Osteocyte (in vitro differentiated cells): ENCODE measurements around the gene CLUH. TPM values are rescaled to one million over a fixed set of nuclear protein-coding genes. Genes with fewer than 3 reads are reported as not detected.
"Not testable (repeated sequence)": the region's sequence is repeated elsewhere in the genome, so short reads cannot be mapped to it uniquely, and the experiment has no call there.

Experiments
- DNase-seq: peaks from one replicate; pipeline ENCODE4 v3.0.0; 2021; ENCODE audit warnings: mixed read lengths; ENCODE audit not compliant: unreplicated experiment; ENCODE audit errors: extremely low spot score
- H3K27ac Mint-ChIP-seq: one replicate; pipeline ENCODE4 v1.8.0; 2021; ENCODE audit warnings: mild to moderate bottlenecking, mixed read lengths; ENCODE audit not compliant: unreplicated experiment
- H3K27me3 Mint-ChIP-seq: one replicate; pipeline ENCODE4 v1.8.0; 2021; ENCODE audit warnings: mixed read lengths; ENCODE audit not compliant: unreplicated experiment
- H3K36me3 Mint-ChIP-seq: one replicate; pipeline ENCODE4 v1.8.0; 2021; ENCODE audit warnings: mixed read lengths; ENCODE audit not compliant: unreplicated experiment
- H3K4me1 Mint-ChIP-seq: one replicate; pipeline ENCODE4 v1.8.0; 2021; ENCODE audit warnings: mixed read lengths; ENCODE audit not compliant: unreplicated experiment
- H3K4me3 Mint-ChIP-seq: one replicate; pipeline ENCODE4 v1.8.0; 2021; ENCODE audit warnings: mild to moderate bottlenecking, moderate library complexity, mixed read lengths; ENCODE audit not compliant: unreplicated experiment
- H3K9me3 Mint-ChIP-seq: one replicate; pipeline ENCODE4 v1.8.0; 2021; ENCODE audit warnings: mixed read lengths; ENCODE audit not compliant: unreplicated experiment
- total RNA-seq: library from RNA; stranded (reverse); gene quantifications from 2 replicates; pipeline ENCODE4 v1.2.1, GENCODE V29; 2021
- TF ChIP-seq, protein P1 (sequence below): fragments of 200-600 bp; sonication (generic); IDR thresholded peaks from 2 replicates; pipeline ENCODE4 v1.5.0; 2021; ENCODE audit warnings: antibody characterized with exemption, mild to moderate bottlenecking, moderate library complexity

Gene CLUH
- total RNA-seq, 1 donor from 2014 or later = 49.4 TPM

DNA sequence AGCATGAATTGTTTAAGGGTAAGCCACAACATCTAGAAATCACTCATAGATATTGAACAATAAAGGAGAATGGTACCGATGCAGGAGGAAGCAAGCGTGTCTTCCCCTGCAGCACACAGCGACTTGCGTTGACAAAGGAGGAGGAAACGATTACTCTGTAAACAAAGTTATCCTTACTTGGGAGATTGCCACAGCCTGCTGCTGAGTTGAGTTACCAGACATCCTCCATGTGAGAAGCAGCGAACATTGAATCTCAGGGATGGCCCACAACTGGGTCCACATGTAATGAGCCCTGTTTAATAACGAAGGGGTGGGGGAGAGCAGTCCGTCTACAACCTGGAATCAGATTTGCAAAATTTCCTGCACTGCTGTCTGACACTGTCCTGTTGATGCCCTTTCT, 27.7 kb downstream of the CLUH start:
- Mint-ChIP-seq H3K4me1 (peaks cover 12% of the 10 kb centered on the region), H3K27ac (no peak overlapping the region), H3K27me3 (no peaks in the 10 kb centered on the region), H3K4me3 (no peak overlapping the region), H3K9me3 (no peaks in the 10 kb centered on the region), H3K36me3 (peaks cover 48% of the 10 kb centered on the region)
- TF ChIP-seq, protein P1, sequence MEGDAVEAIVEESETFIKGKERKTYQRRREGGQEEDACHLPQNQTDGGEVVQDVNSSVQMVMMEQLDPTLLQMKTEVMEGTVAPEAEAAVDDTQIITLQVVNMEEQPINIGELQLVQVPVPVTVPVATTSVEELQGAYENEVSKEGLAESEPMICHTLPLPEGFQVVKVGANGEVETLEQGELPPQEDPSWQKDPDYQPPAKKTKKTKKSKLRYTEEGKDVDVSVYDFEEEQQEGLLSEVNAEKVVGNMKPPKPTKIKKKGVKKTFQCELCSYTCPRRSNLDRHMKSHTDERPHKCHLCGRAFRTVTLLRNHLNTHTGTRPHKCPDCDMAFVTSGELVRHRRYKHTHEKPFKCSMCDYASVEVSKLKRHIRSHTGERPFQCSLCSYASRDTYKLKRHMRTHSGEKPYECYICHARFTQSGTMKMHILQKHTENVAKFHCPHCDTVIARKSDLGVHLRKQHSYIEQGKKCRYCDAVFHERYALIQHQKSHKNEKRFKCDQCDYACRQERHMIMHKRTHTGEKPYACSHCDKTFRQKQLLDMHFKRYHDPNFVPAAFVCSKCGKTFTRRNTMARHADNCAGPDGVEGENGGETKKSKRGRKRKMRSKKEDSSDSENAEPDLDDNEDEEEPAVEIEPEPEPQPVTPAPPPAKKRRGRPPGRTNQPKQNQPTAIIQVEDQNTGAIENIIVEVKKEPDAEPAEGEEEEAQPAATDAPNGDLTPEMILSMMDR = no peak
- peak; percentile 34 for DNase-seq

- no peak for DNase-seq
- H3K27ac Mint-ChIP-seq = no peak overlapping the region
- H3K36me3 Mint-ChIP-seq = peaks cover 49% of the 10 kb centered on the region
- H3K9me3 Mint-ChIP-seq = no peaks in the 10 kb centered on the region
- TF ChIP-seq, protein P1 = no peak
- H3K27me3 Mint-ChIP-seq = no peaks in the 10 kb centered on the region
- peaks cover 12% of the 10 kb centered on the region for H3K4me1 Mint-ChIP-seq
- H3K4me3 Mint-ChIP-seq = no peak overlapping the region
These were observed 29.2 kb downstream of the CLUH start for GRCh38 chr17:2682176-2682938.

GRCh38 chr17:2681650-2682049, 29.9 kb downstream of the CLUH start:
- TF ChIP-seq, protein P1 = no peak
- H3K27me3 Mint-ChIP-seq = no peaks in the 10 kb centered on the region
- H3K27ac Mint-ChIP-seq = peak overlapping the region; percentile 38
- no peaks in the 10 kb centered on the region for H3K9me3 Mint-ChIP-seq
- DNase-seq = no peak
- peaks cover 54% of the 10 kb centered on the region for H3K36me3 Mint-ChIP-seq
- peaks cover 12% of the 10 kb centered on the region for H3K4me1 Mint-ChIP-seq
- H3K4me3 Mint-ChIP-seq = no peak overlapping the region

- peak; percentile 59 for DNase-seq
- Mint-ChIP-seq H3K9me3 (no peaks in the 10 kb centered on the region), H3K36me3 (peaks cover 57% of the 10 kb centered on the region), H3K4me1 (peaks cover 12% of the 10 kb centered on the region), H3K27me3 (no peaks in the 10 kb centered on the region), H3K4me3 (no peak overlapping the region), H3K27ac (peak overlapping the region; percentile 38)
- TF ChIP-seq, protein P1 = no peak
These were observed 30.6 kb downstream of the CLUH start for GRCh38 chr17:2680961-2681360.

DNA sequence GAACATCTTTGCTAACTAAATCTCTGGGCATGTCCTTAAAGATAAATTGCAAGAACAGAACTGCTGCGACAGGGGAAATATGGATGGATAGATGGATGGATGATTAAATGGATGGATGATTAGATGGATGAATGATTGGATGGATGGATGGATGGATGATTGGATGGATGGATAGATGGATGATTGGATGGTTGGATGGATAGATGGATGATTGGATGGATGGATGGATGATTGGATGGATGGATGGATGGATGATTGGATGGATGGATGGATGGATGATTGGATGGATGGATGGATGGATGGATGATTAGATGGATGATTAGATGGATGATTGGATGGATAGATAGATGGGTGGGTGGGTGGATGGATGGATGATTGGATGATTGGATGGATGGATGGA, 32.3 kb downstream of the CLUH start:
- H3K9me3 Mint-ChIP-seq, H3K4me3 Mint-ChIP-seq, DNase-seq, H3K27me3 Mint-ChIP-seq, H3K27ac Mint-ChIP-seq: not testable (repeated sequence)
- peaks cover 59% of the 10 kb centered on the region for H3K36me3 Mint-ChIP-seq
- H3K4me1 Mint-ChIP-seq = peaks cover 12% of the 10 kb centered on the region
